ENCODE data around the gene CPNE4. TPM values are rescaled to one million over a fixed set of nuclear protein-coding genes. Genes with fewer than 3 reads are reported as not detected.

The CPNE4 gene
- total RNA-seq, 1 donor from 2014 or later, result 2.7 TPM

DNA sequence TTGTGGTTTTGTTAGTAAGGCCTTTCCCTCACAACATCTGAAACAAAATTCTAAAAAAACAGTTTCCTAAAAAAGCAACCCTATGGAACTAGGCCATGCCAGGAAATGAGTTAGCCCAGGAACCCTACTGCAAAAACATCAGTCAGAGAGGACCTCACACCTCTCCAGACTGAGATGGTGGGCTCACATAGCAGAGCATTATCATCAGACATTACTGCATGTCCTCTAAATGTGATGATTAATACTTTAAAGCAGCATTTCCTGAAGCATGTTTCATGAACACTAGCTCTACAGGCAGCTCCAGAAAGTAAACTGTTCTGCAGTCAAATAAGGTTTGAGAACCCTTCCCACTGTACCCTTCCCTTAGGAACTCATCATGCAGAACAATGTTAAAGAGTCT is 299.7 kb downstream of the CPNE4 start:
- H3K4me1 Mint-ChIP-seq (ENCODE audit: low read depth, unreplicated experiment), result no peaks in the 10 kb centered on the region
- no peak overlapping the region for H3K27ac Mint-ChIP-seq (ENCODE audit: unreplicated experiment)
- H3K36me3 Mint-ChIP-seq (ENCODE audit: unreplicated experiment), result no peaks in the 10 kb centered on the region
- no peak for DNase-seq
- TF ChIP-seq, protein P1, sequence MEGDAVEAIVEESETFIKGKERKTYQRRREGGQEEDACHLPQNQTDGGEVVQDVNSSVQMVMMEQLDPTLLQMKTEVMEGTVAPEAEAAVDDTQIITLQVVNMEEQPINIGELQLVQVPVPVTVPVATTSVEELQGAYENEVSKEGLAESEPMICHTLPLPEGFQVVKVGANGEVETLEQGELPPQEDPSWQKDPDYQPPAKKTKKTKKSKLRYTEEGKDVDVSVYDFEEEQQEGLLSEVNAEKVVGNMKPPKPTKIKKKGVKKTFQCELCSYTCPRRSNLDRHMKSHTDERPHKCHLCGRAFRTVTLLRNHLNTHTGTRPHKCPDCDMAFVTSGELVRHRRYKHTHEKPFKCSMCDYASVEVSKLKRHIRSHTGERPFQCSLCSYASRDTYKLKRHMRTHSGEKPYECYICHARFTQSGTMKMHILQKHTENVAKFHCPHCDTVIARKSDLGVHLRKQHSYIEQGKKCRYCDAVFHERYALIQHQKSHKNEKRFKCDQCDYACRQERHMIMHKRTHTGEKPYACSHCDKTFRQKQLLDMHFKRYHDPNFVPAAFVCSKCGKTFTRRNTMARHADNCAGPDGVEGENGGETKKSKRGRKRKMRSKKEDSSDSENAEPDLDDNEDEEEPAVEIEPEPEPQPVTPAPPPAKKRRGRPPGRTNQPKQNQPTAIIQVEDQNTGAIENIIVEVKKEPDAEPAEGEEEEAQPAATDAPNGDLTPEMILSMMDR (IDR thresholded peaks at IDR 0.05; ENCODE audit: partially characterized antibody, unreplicated experiment), result no peak
- no peaks in the 10 kb centered on the region for H3K9me3 Mint-ChIP-seq (ENCODE audit: unreplicated experiment)
- no peaks in the 10 kb centered on the region for H3K27me3 Mint-ChIP-seq (ENCODE audit: unreplicated experiment)
- H3K4me3 Mint-ChIP-seq (ENCODE audit: unreplicated experiment), result no peak overlapping the region

- Mint-ChIP-seq H3K4me1 (ENCODE audit: low read depth, unreplicated experiment) (peaks cover 7% of the 10 kb centered on the region), H3K36me3 (ENCODE audit: unreplicated experiment) (no peaks in the 10 kb centered on the region), H3K9me3 (ENCODE audit: unreplicated experiment) (no peaks in the 10 kb centered on the region), H3K27me3 (ENCODE audit: unreplicated experiment) (no peaks in the 10 kb centered on the region), H3K4me3 (ENCODE audit: unreplicated experiment) (no peak overlapping the region), H3K27ac (ENCODE audit: unreplicated experiment) (no peak overlapping the region)
- TF ChIP-seq, protein P1 (IDR thresholded peaks at IDR 0.05; ENCODE audit: partially characterized antibody, unreplicated experiment), result no peak
- DNase-seq, result no peak
These were observed 301.6 kb downstream of the CPNE4 start for GRCh38 chr3:131733086-131733841.

GRCh38 chr3:131731709-131732108 is 303.1 kb downstream of the CPNE4 start:
- no peak overlapping the region for H3K4me3 Mint-ChIP-seq (ENCODE audit: unreplicated experiment)
- no peaks in the 10 kb centered on the region for H3K27me3 Mint-ChIP-seq (ENCODE audit: unreplicated experiment)
- no peak overlapping the region for H3K27ac Mint-ChIP-seq (ENCODE audit: unreplicated experiment)
- H3K36me3 Mint-ChIP-seq (ENCODE audit: unreplicated experiment), result no peaks in the 10 kb centered on the region
- TF ChIP-seq, protein P1 (IDR thresholded peaks at IDR 0.05; ENCODE audit: partially characterized antibody, unreplicated experiment), result no peak
- no peaks in the 10 kb centered on the region for H3K9me3 Mint-ChIP-seq (ENCODE audit: unreplicated experiment)
- no peak for DNase-seq
- H3K4me1 Mint-ChIP-seq (ENCODE audit: low read depth, unreplicated experiment), result peaks cover 7% of the 10 kb centered on the region

- TF ChIP-seq, protein P1 (IDR thresholded peaks at IDR 0.05; ENCODE audit: partially characterized antibody, unreplicated experiment), result no peak
- H3K4me3 Mint-ChIP-seq (ENCODE audit: unreplicated experiment), result no peak overlapping the region
These were observed 304.2 kb downstream of the CPNE4 start for GRCh38 chr3:131730581-131730980.

GRCh38 chr3:131729643-131730017 is 305.2 kb downstream of the CPNE4 start:
- TF ChIP-seq, protein P1 (IDR thresholded peaks at IDR 0.05; ENCODE audit: partially characterized antibody, unreplicated experiment), result no peak
- Mint-ChIP-seq H3K4me1 (ENCODE audit: low read depth, unreplicated experiment) (peaks cover 7% of the 10 kb centered on the region), H3K27me3 (ENCODE audit: unreplicated experiment) (no peaks in the 10 kb centered on the region), H3K9me3 (ENCODE audit: unreplicated experiment) (no peaks in the 10 kb centered on the region), H3K4me3 (ENCODE audit: unreplicated experiment) (no peak overlapping the region), H3K36me3 (ENCODE audit: unreplicated experiment) (no peaks in the 10 kb centered on the region), H3K27ac (ENCODE audit: unreplicated experiment) (no peak overlapping the region)
- no peak for DNase-seq

More at GRCh38 chr3:131730581-131730980, 304.2 kb downstream of the CPNE4 start:
- Mint-ChIP-seq H3K9me3 (ENCODE audit: unreplicated experiment) (no peaks in the 10 kb centered on the region), H3K4me1 (ENCODE audit: low read depth, unreplicated experiment) (peaks cover 7% of the 10 kb centered on the region), H3K36me3 (ENCODE audit: unreplicated experiment) (no peaks in the 10 kb centered on the region), H3K27me3 (ENCODE audit: unreplicated experiment) (no peaks in the 10 kb centered on the region), H3K27ac (ENCODE audit: unreplicated experiment) (no peak overlapping the region)
- DNase-seq, result no peak

Measured in glutamatergic neuron (in vitro differentiated cells).